Osteoblast (primary cell): ENCODE measurements around the gene ELP1. TPM values are rescaled to one million over a fixed set of nuclear protein-coding genes. Genes with fewer than 3 reads are reported as not detected.
"Not testable (repeated sequence)": the region's sequence is repeated elsewhere in the genome, so short reads cannot be mapped to it uniquely, and the experiment has no call there.

Experiments used
- DNase-seq: peaks from one replicate; pipeline ENCODE4 v3.0.0; 2011; ENCODE audit warnings: low spot score, mixed read lengths; ENCODE audit not compliant: insufficient read length; ENCODE audit errors: missing footprints
- H2AFZ ChIP-seq: 2 replicates; pipeline ENCODE4 v1.6.0; 2011; ENCODE audit warnings: mild to moderate bottlenecking, low read length
- H3K27ac ChIP-seq: 2 replicates; pipeline ENCODE4 v1.5.1; 2011; ENCODE audit warnings: mild to moderate bottlenecking, low read depth, low read length, moderate library complexity
- H3K27me3 ChIP-seq: 2 replicates; pipeline ENCODE4 v1.6.0; 2012; ENCODE audit warnings: mild to moderate bottlenecking, control low read depth, inconsistent platforms, low read length, moderate library complexity; ENCODE audit not compliant: insufficient read depth
- H3K36me3 ChIP-seq: 2 replicates; pipeline ENCODE4 v1.5.1; 2011; ENCODE audit warnings: mild to moderate bottlenecking, low read length, control low read depth, moderate library complexity; ENCODE audit not compliant: insufficient read depth
- H3K4me1 ChIP-seq: 2 replicates; pipeline ENCODE4 v1.5.1; 2011; ENCODE audit warnings: mild to moderate bottlenecking, low read length, control low read depth, moderate library complexity; ENCODE audit not compliant: insufficient read depth
- H3K4me2 ChIP-seq: 2 replicates; pipeline ENCODE4 v1.6.0; 2011; ENCODE audit warnings: mild to moderate bottlenecking, low read length; ENCODE audit not compliant: insufficient read depth
- H3K4me3 ChIP-seq: fragments of 200-600 bp; sonication (generic); 3 replicates; pipeline ENCODE4 v1.5.1; 2012; ENCODE audit warnings: mild to moderate bottlenecking, low read length, inconsistent platforms; ENCODE audit not compliant: insufficient read depth
- H3K79me2 ChIP-seq: 2 replicates; pipeline ENCODE4 v1.6.0; 2012; ENCODE audit warnings: mild to moderate bottlenecking, low read length, control low read depth, inconsistent platforms; ENCODE audit not compliant: insufficient read depth
- H3K9me3 ChIP-seq: 2 replicates; pipeline ENCODE4 v1.5.1; 2011; ENCODE audit warnings: low read depth, low read length, control low read depth
- H4K20me1 ChIP-seq: 2 replicates; pipeline ENCODE4 v1.6.0; 2012; ENCODE audit warnings: mild to moderate bottlenecking, low read length, control low read depth; ENCODE audit not compliant: insufficient read depth
- total RNA-seq: library from RNA; depleted of rRNA; stranded (reverse); fragments of >200 nt; gene quantifications from 2 replicates; pipeline ENCODE4 v1.2.3, GENCODE V29; 2012
- TF ChIP-seq, protein P1 (sequence below): IDR thresholded peaks from 2 replicates; pipeline ENCODE4 v1.5.1; 2011; ENCODE audit warnings: mild to moderate bottlenecking, low read depth, low read length, moderate library complexity; ENCODE audit errors: extremely low read depth

Gene ELP1
- total RNA-seq, 1 donor = 24.2 TPM

DNA sequence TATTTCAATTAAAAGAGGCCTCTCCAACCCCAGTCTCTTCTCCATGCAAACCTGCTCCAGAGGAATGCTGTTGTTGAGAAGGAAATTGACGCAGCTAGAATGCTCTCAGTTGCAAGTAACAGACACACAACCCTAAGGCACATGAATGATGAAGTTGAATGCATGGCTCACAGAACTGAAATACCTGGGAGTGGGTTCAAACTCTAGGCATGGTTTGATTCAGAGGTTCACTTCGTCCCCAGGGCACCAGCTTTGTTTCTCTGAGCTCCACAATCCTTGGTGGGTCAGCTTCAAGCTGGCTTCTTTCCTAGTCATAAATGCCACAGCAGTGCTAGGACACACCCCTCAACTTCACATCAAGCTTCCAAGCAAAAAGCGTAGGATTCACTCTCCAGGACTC, 82.8 kb downstream of the ELP1 start:
- Histone ChIP-seq H3K36me3 (no peaks in the 10 kb centered on the region), H3K4me1 (no peaks in the 10 kb centered on the region), H3K9me3 (no peaks in the 10 kb centered on the region), H2AFZ (no peak overlapping the region), H3K4me3 (no peak overlapping the region), H4K20me1 (no peaks in the 10 kb centered on the region), H3K27me3 (peaks cover 11% of the 10 kb centered on the region), H3K27ac (no peak overlapping the region), H3K79me2 (no peaks in the 10 kb centered on the region), H3K4me2 (no peak overlapping the region)
- DNase-seq = no peak
- TF ChIP-seq, protein P1, sequence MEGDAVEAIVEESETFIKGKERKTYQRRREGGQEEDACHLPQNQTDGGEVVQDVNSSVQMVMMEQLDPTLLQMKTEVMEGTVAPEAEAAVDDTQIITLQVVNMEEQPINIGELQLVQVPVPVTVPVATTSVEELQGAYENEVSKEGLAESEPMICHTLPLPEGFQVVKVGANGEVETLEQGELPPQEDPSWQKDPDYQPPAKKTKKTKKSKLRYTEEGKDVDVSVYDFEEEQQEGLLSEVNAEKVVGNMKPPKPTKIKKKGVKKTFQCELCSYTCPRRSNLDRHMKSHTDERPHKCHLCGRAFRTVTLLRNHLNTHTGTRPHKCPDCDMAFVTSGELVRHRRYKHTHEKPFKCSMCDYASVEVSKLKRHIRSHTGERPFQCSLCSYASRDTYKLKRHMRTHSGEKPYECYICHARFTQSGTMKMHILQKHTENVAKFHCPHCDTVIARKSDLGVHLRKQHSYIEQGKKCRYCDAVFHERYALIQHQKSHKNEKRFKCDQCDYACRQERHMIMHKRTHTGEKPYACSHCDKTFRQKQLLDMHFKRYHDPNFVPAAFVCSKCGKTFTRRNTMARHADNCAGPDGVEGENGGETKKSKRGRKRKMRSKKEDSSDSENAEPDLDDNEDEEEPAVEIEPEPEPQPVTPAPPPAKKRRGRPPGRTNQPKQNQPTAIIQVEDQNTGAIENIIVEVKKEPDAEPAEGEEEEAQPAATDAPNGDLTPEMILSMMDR = no peak

DNA sequence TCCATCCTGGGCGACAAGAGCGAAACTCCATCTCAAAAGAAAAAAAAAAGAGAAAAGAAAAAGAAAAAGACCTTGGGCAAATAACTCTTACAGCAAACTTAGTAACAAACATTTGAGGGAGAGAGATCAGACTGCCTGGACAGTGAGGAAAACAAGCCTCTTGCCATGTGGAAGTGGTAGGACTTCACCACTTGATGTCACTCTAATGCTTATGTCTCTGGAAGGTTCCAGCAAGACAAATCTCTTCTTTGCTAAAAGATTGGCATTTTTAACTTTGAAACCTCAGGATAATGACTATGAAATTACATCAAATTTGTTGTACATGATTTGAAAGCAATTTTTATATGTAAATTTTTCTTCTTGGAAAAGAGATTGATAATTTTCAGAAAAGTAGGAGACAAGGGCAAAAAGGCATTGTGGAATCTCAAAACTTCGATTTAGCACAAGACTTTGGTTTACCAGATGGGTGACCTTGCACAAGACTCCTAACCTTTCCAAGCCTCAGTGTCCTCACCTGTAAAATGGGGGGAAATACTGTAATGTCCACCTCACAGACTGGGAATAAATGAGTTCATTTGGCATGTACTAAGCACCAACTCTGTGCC, 83.5 kb downstream of the ELP1 start:
- Histone ChIP-seq H2AFZ (no peak overlapping the region), H3K9me3 (no peaks in the 10 kb centered on the region), H3K4me2 (no peak overlapping the region), H3K27ac (no peak overlapping the region), H3K27me3 (peaks cover 14% of the 10 kb centered on the region), H4K20me1 (no peaks in the 10 kb centered on the region), H3K79me2 (no peaks in the 10 kb centered on the region), H3K4me3 (no peak overlapping the region), H3K4me1 (no peaks in the 10 kb centered on the region), H3K36me3 (no peaks in the 10 kb centered on the region)
- TF ChIP-seq, protein P1 = peak; percentile 44
- peak; percentile 83 for DNase-seq

DNA sequence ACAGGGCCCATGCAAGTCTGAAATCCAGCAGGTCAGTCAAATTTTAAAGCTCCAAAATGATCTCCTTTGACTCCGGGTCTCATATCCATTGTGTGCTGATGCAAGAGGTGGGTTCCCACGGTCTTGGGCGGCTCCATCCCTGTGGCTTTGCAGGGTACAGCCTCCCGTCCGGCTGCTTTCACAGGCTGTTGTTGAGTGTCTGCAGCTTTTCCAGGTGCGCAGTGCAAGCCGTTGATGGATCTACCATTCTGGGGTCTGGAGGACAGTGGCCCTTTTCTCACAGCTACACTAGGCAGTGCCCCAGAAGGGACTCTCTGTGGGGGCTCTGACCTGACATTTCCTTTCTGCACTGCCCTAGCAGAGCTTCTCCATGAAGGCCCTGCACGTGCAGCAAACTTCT, 85.6 kb downstream of the ELP1 start:
- H2AFZ ChIP-seq, DNase-seq, H3K36me3 ChIP-seq, H3K4me2 ChIP-seq, H3K4me1 ChIP-seq, H3K27ac ChIP-seq, H3K9me3 ChIP-seq, H3K79me2 ChIP-seq, H4K20me1 ChIP-seq, H3K4me3 ChIP-seq: not testable (repeated sequence)
- H3K27me3 ChIP-seq = peaks cover 15% of the 10 kb centered on the region

DNA sequence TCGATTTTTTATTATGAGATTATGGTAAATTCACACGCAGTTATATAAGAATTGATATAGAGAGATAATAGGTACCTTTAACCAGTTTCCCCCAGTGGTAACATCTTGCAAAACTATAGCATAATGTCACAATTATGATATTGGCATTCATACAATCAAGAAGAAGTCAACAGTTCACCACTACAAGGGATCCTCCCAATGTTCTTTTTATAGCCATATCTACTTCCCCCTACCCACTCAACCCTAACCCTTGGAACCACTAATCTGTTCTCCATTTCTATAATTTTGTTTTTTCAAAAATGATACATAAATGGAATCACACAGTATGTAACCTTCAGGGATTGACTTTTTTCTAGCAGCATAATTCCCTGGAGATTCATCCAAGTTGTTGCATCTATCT, 88.0 kb downstream of the ELP1 start:
- no peaks in the 10 kb centered on the region for H3K36me3 ChIP-seq
- H4K20me1 ChIP-seq = no peaks in the 10 kb centered on the region
- no peaks in the 10 kb centered on the region for H3K9me3 ChIP-seq
- H3K4me2 ChIP-seq = no peak overlapping the region
- H3K4me3 ChIP-seq = no peak overlapping the region
- H3K27me3 ChIP-seq = peaks cover 13% of the 10 kb centered on the region
- DNase-seq = no peak
- H3K4me1 ChIP-seq = no peaks in the 10 kb centered on the region
- H3K27ac ChIP-seq = no peak overlapping the region
- TF ChIP-seq, protein P1 = no peak
- H3K79me2 ChIP-seq = no peaks in the 10 kb centered on the region
- no peak overlapping the region for H2AFZ ChIP-seq
